ENCODE measurements around the gene APPL2.

DNA sequence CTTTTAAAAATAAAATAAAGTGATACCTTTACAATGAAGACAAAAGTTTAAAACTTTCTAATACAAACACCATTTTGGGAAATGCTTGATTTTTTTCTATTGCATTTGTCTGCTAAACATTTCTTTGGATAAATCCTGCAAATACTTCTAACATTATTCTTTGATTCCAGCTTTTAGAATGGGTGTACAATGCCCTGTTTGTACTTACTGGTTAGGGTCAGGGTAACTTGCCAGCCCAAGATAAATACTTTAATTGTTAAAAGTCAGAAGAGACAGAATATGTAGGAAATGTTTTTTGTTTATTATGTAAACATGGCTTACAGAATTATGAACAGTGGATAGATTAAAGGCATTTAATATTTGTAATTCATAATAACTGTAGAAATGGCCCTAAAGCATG is 68.0 kb downstream of the APPL2 start:
- no peak for TF ChIP-seq EZH2 (IDR thresholded peaks at IDR 0.05; ENCODE audit: insufficient read depth, poor library complexity, severe bottlenecking)
- TF ChIP-seq EZH2phosphoT487 (IDR thresholded peaks at IDR 0.05; ENCODE audit: insufficient read depth, low read depth) = no peak
